ENCODE results near the gene ZNF740.
A peak's percentile ranks its signal among the peaks of the same experiment; 100 is the strongest.
"Not testable (repeated sequence)": the region's sequence is repeated elsewhere in the genome, so short reads cannot be mapped to it uniquely, and the experiment has no call there.

Gene ZNF740

GRCh38 chr12:53170876-53171724 is 9.4 kb upstream of the ZNF740 start:
- DNase-seq = no peak
- in situ Hi-C loops (cut with HindIII; ENCODE audit: low pct_ligation_motif_present, low pct_unique_long_range_greater_than_20kb, low sequenced_read_pairs) = no loop called here

DNA sequence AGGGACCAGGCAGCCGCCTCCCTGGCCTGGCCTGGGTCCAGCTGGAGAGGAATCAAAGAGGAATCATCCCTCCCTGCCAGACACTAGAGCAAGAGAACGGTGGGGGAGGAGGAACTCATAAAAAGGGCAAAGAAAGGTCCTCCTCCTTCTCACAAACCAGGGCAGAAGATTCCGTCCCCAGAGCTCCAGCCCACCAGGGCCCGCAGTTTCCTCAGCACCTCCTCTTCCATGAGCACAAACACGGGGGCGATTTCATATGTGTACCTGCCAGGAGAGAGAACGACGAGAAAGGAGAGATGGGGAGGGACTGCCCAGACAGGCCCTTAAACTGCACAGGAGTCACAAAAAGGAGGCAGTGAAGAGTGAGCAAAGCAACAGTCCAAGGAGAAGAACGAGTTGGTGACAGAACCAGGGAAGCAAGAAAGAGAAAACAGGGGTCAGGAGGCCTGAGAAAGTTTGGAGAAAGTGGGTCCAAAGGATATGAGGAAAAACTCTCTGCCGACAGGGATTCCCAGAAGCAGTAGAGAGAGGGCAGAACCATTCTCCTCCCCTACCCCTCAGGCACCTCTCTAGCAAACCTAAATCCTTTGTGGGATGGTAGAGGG is 8.7 kb upstream of the ZNF740 start:
- no peak for DNase-seq
- in situ Hi-C loops (cut with HindIII; ENCODE audit: low pct_ligation_motif_present, low pct_unique_long_range_greater_than_20kb, low sequenced_read_pairs) = no loop called here

GRCh38 chr12:53172352-53172751 is 8.2 kb upstream of the ZNF740 start:
- in situ Hi-C loops (cut with HindIII; ENCODE audit: low pct_ligation_motif_present, low pct_unique_long_range_greater_than_20kb, low sequenced_read_pairs) = no loop called here
- no peak for DNase-seq

DNA sequence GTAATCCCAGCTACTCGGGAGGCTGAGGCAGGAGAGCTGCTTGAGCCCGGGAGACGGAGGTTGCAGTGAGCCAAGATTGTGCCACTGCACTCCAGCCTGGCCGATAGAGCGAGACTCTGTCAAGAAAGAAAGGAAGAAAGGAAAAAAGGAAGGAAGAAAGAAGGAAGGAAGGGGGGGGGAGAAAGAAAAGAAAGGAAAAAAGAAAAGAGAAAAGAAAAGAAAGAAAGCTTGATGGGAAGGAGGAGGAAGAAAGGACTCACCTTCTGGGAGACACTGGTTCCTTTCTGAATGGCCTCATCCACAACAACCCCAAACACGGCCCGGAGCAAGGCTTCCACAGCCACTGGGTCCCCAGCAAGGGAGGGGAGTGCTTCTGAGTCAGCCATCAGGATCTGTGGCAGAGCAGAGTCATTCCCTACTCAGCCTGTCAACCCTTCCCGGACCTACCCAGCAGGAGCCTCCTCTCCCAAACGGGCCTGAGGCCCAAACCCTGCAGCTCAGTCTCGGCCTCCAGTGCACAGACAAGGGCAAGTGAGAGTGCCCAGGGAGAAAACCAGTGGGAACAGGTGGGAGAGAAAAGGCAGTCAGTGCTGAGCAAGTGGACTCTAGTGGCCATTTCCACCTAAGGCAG is 7.3 kb upstream of the ZNF740 start:
- no peak for DNase-seq
- in situ Hi-C loops (cut with HindIII; ENCODE audit: low pct_ligation_motif_present, low pct_unique_long_range_greater_than_20kb, low sequenced_read_pairs) = no loop called here

DNA sequence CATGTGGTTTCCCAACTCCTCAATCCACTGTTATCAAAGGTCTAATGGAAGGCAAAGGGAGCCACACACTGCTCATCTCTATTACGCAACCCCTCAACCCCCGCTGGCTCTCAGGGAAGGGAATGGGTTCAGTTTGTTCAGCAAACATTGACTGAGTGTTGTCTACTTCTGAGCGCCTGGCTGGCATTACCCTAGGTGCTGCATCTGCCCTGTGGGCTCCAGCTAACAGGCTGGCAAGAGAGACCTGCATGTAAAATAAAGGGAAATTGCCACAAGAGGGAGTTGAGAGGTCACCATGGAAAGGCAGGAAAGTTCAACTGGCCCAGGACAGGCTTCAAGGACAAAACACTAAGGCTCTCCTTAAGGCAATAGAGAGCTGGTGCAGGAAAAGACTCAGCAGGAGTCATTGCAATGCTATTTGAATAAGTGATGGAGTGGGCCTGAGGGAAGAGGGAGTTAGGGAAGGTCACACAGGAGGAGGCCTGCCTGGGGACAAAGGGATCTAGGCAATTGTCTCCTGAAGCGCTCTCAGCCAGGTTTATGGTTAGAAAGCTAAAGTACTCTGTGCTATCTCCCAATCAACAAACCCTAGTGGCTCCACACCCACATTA is 5.5 kb upstream of the ZNF740 start:
- in situ Hi-C loops (cut with HindIII; ENCODE audit: low pct_ligation_motif_present, low pct_unique_long_range_greater_than_20kb, low sequenced_read_pairs) = no loop called here
- peak; percentile 77 for DNase-seq

- in situ Hi-C loops (cut with HindIII; ENCODE audit: low pct_ligation_motif_present, low pct_unique_long_range_greater_than_20kb, low sequenced_read_pairs) = no loop called here
- DNase-seq = no peak
These were observed 3.8 kb upstream of the ZNF740 start for GRCh38 chr12:53176750-53177149.

GRCh38 chr12:53177447-53177846 is 3.1 kb upstream of the ZNF740 start:
- DNase-seq; in situ Hi-C loops (cut with HindIII; ENCODE audit: low pct_ligation_motif_present, low pct_unique_long_range_greater_than_20kb, low sequenced_read_pairs): not testable (repeated sequence)

DNA sequence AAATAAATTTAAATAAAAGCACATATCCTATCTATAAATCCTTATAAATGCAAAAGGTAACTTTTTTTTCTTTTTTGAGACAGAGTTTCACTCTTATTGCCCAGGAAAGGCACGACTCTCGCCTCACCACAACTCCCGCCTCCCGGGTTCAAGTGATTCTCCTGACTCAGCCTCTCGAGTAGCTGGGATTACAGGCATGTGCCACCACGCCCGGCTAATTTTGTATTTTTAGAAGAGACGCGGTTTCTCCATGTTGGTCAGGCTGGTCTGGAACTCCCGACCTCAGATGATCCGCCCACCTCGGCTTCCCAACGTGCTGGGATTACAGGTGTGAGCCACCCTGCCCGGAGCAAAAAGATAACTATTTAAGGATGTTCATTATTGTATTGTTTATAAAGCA is 1.7 kb upstream of the ZNF740 start:
- in situ Hi-C loops (cut with HindIII; ENCODE audit: low pct_ligation_motif_present, low pct_unique_long_range_greater_than_20kb, low sequenced_read_pairs); DNase-seq: not testable (repeated sequence)

GRCh38 chr12:53179687-53180219 is 769 bp upstream of the ZNF740 start:
- in situ Hi-C loops (cut with HindIII; ENCODE audit: low pct_ligation_motif_present, low pct_unique_long_range_greater_than_20kb, low sequenced_read_pairs) = no loop called here
- DNase-seq = no peak

GRCh38 chr12:53180931-53181645 is 566 bp downstream of the ZNF740 start:
- in situ Hi-C loops (cut with HindIII; ENCODE audit: low pct_ligation_motif_present, low pct_unique_long_range_greater_than_20kb, low sequenced_read_pairs) = no loop called here
- DNase-seq = peak; percentile 88

DNA sequence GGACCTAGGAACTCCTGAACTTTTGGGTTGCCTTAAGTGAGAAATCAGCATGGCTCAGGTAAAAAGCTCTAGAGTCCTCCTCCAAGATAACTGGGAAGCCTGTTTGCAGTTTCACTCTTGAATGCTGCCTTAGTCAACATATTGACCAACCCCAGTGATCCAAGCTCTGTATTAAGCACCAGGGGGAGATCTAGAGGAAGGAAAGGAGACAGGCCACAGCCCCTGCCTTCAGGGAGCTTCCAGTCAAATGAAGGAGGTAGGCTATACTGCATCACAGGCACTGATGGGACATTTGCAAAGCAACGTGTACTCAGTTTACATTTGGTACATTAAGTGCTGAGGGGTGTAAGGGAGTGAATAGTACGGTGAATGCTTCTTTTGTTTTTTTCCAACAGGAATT is 1.4 kb downstream of the ZNF740 start:
- DNase-seq = no peak
- in situ Hi-C loops (cut with HindIII; ENCODE audit: low pct_ligation_motif_present, low pct_unique_long_range_greater_than_20kb, low sequenced_read_pairs) = no loop called here

GRCh38 chr12:53182903-53183302 is 2.4 kb downstream of the ZNF740 start:
- in situ Hi-C loops (cut with HindIII; ENCODE audit: low pct_ligation_motif_present, low pct_unique_long_range_greater_than_20kb, low sequenced_read_pairs) = no loop called here
- no peak for DNase-seq

DNA sequence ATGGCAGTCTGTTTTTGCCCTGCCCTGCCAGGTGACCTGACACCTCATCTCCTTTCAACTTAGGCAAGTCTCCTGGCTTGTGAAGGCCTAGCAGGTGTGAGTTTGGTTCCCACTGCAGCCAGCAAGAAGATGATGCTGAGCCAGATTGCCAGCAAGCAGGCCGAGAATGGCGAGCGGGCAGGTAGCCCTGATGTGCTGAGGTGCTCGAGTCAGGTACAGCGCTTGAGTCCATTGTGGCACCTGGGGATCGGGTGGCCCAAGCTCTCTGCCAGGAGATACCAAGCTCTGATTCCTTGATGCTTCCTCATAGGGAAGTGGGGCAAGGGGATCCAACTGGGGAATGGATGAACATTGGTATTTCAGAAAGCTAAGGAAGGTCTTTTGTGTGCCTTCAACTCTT is 4.3 kb downstream of the ZNF740 start:
- in situ Hi-C loops (cut with HindIII; ENCODE audit: low pct_ligation_motif_present, low pct_unique_long_range_greater_than_20kb, low sequenced_read_pairs) = no loop called here
- no peak for DNase-seq

- in situ Hi-C loops (cut with HindIII; ENCODE audit: low pct_ligation_motif_present, low pct_unique_long_range_greater_than_20kb, low sequenced_read_pairs) = no loop called here
- DNase-seq = no peak
These were observed 5.1 kb downstream of the ZNF740 start for GRCh38 chr12:53185582-53186153.

GRCh38 chr12:53186745-53187144 is 6.2 kb downstream of the ZNF740 start:
- in situ Hi-C loops (cut with HindIII; ENCODE audit: low pct_ligation_motif_present, low pct_unique_long_range_greater_than_20kb, low sequenced_read_pairs) = no loop called here
- DNase-seq = no peak

DNA sequence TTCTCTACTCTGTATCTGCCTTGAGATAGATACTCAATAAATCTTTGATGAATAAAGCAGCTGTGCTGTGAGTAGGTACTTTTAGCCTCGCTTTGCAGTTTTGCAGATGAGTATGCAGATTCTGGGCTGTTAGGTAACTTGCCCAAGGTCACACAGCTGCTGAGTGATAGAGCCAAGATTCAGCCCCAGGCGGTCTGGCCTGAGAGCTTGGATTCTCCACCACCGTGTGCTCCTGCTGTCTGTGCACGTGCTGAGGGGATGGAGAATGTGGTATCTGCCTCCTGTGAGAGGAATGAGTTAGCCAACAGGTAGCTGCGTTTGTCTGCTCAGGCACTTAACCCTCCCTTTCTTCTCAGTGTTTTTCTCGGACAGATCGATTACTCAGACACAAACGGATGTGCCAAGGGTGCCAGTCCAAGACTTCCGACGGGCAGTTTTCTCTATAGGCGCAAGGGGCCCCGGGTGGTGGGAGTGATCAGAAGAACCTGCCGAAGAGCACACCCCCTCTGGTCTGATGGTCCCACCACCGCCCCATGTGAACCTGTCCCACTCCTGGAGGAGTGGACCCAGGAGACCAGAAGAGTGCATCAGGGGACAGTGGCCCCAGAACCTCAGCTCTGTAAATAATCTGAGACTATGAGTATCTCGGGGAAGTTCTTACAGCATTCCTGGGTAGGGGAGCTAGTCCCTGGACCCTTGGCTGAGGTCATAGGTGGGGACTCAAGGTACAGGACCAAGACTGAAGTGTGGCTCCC is 6.8 kb downstream of the ZNF740 start:
- in situ Hi-C loops (cut with HindIII; ENCODE audit: low pct_ligation_motif_present, low pct_unique_long_range_greater_than_20kb, low sequenced_read_pairs) = no loop called here
- DNase-seq = no peak

- in situ Hi-C loops (cut with HindIII; ENCODE audit: low pct_ligation_motif_present, low pct_unique_long_range_greater_than_20kb, low sequenced_read_pairs) = no loop called here
- DNase-seq = peak; percentile 78
These were observed 9.7 kb downstream of the ZNF740 start for GRCh38 chr12:53190108-53190729.
